Activated CD4-positive, alpha-beta T cell treated with anti-CD3 and anti-CD28 coated beads, Interleukin-2, amount 10 ng/mL, durations not matched to agents 7 days and 5 days (primary cell): ENCODE results near the gene C10orf95. TPM values are rescaled to one million over a fixed set of nuclear protein-coding genes. Genes with fewer than 3 reads are reported as not detected.
"Not testable (repeated sequence)": the region's sequence is repeated elsewhere in the genome, so short reads cannot be mapped to it uniquely, and the experiment has no call there.

Experiments
- CTCF ChIA-PET: fragments of 350-600 bp; sonication (Branson Sonifier 250); formaldehyde crosslinking; loops from one replicate; lab custom pipeline; 2021; ENCODE audit warnings: antibody characterized with exemption; lab: Charles Lee
- POLR2A ChIA-PET: fragments of 350-600 bp; sonication (Branson Sonifier 250); formaldehyde crosslinking; loops from one replicate; lab custom pipeline; 2021; ENCODE audit warnings: antibody characterized with exemption; lab: Charles Lee
- DNase-seq: peaks from one replicate; pipeline ENCODE4 v3.0.0-alpha.2; 2020
- H3K27ac Mint-ChIP-seq: one replicate; pipeline ENCODE4 v1.8.0; 2021; ENCODE audit warnings: mild to moderate bottlenecking, moderate library complexity, mixed read lengths
- H3K27me3 Mint-ChIP-seq: one replicate; pipeline ENCODE4 v1.8.0; 2021; ENCODE audit warnings: mixed read lengths
- H3K36me3 Mint-ChIP-seq: one replicate; pipeline ENCODE4 v1.8.0; 2021; ENCODE audit warnings: low read depth, mixed read lengths
- H3K4me1 Mint-ChIP-seq: one replicate; pipeline ENCODE4 v1.8.0; 2021; ENCODE audit warnings: mixed read lengths
- H3K4me3 Mint-ChIP-seq: one replicate; pipeline ENCODE4 v1.8.0; 2021; ENCODE audit warnings: mild to moderate bottlenecking, moderate library complexity, mixed read lengths
- H3K9me3 Mint-ChIP-seq: one replicate; pipeline ENCODE4 v1.8.0; 2021; ENCODE audit warnings: mixed read lengths
- total RNA-seq, 2 experiments: library from RNA; stranded (reverse); gene quantifications; one replicate each; pipeline ENCODE4 v1.2.3, GENCODE V29; 2021

Gene C10orf95
- total RNA-seq, 2 experiments from 2014 or later, result 0.17 TPM; not detected in 1

DNA sequence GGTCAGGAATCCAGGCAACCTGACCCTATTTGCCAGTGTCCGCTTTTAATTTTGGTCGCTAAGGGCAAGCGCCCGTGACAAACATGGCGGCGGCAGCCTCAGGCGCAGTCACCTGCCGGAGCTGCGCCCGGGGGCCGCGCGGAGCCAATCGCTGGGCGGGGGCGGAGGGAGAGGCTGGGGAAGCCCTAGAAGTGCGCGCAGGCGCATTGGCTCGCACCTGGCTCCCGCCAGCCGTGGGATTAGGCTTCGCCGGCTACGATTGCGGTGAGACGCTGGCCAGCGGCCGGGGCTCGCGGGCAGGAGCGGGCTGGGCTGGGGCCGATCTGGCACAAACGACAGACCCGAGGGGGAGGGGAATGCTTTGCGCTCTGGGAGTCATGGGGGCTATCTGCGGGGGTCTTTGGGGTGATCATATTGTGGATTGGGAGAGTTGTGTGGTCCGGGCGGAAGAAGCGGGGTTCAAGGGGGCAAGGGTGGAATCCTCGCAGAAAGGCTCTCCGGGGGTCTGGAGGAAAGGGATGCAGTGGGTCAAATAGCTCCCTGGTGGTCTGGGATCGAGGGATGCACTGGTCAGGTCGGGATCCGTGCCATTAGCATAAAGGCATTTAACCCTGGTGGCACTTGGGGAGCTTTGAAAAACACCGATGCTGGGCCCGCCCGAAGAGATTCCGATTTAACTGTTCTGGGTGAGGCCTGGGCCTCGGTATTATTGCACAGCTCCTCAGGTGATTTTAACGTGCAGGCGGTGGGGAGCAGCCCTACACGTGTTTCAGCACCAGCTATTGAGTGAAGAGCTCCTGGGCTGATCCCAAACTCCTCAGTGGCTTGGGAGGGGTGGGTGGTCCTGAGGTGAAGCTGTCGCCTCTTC is 10.1 kb upstream of the C10orf95 start:
- Mint-ChIP-seq H3K4me3 (peak overlapping the region; percentile 85), H3K27me3 (no peaks in the 10 kb centered on the region), H3K9me3 (no peaks in the 10 kb centered on the region), H3K27ac (peak overlapping the region; percentile 85), H3K36me3 (peaks cover 2% of the 10 kb centered on the region), H3K4me1 (peaks cover 31% of the 10 kb centered on the region)
- DNase-seq, result peak; percentile 92
- CTCF ChIA-PET, result interaction anchor here (0.6 to 5.0 kb wide), 14 partner anchors 10 to 645 kb away, joined by 3 to 37 read pairs (median 4); partner anchors contain the start of genes C10orf95 and SUFU
- POLR2A ChIA-PET, result interaction anchor here (0.6 to 1.2 kb wide), 3 partner anchors 11 to 29 kb away, joined by 3 to 8 read pairs (median 3); partner anchors contain the start of gene CUEDC2

- ChIA-PET POLR2A (no interaction called here), CTCF (interaction anchor here (0.6 to 5.0 kb wide), 8 partner anchors 9 to 123 kb away, joined by 3 to 37 read pairs (median 6); partner anchors contain the start of genes C10orf95 and SUFU)
- Mint-ChIP-seq H3K36me3 (peaks cover 2% of the 10 kb centered on the region), H3K4me1 (peaks cover 31% of the 10 kb centered on the region), H3K27ac (peak overlapping the region; percentile 85), H3K27me3 (no peaks in the 10 kb centered on the region), H3K4me3 (peak overlapping the region; percentile 85), H3K9me3 (no peaks in the 10 kb centered on the region)
- DNase-seq, result no peak
Observed at GRCh38 chr10:102460836-102461186, 9.5 kb upstream of the C10orf95 start.

DNA sequence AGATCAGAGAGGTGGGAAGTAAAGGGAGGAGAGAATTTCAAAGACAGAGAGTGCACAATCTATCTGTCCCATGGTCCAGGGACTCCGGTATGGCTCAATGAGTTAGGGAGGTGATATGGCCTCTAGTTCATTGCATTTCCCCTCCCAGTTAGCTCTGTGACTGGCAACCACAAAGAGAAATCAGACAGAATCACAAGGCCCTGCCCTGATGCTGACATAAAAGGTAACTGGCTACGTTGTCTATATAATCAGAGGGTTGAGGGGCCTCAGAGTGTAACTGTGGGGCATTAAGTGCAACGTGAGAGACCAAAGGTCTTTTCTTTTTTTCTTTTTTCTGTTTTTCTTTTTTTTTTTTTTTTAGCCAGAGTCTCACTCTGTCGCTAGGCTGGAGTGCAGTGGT is 7.3 kb upstream of the C10orf95 start:
- ChIA-PET POLR2A (interaction anchor here (0.6 kb wide), 1 partner anchor 10 kb away, joined by 4 read pairs; no protein-coding TSS in a partner anchor), CTCF (interaction anchor here (1.0 to 1.3 kb wide), 2 partner anchors 55 to 227 kb away, joined by 3 to 5 read pairs; no protein-coding TSS in a partner anchor)
- peaks cover 43% of the 10 kb centered on the region for H3K4me1 Mint-ChIP-seq
- no peak overlapping the region for H3K4me3 Mint-ChIP-seq
- no peak overlapping the region for H3K27ac Mint-ChIP-seq
- H3K36me3 Mint-ChIP-seq, result peaks cover 3% of the 10 kb centered on the region
- DNase-seq, result no peak
- no peaks in the 10 kb centered on the region for H3K27me3 Mint-ChIP-seq
- no peaks in the 10 kb centered on the region for H3K9me3 Mint-ChIP-seq

GRCh38 chr10:102457591-102458150 is 6.3 kb upstream of the C10orf95 start:
- ChIA-PET POLR2A (interaction anchor here (0.7 kb wide), 1 partner anchor 64 kb away, joined by 3 read pairs; no protein-coding TSS in a partner anchor), CTCF (interaction anchor here (0.8 to 1.3 kb wide), 3 partner anchors 35 to 226 kb away, joined by 3 to 5 read pairs (median 3); no protein-coding TSS in a partner anchor)
- H3K27ac Mint-ChIP-seq, result no peak overlapping the region
- H3K4me1 Mint-ChIP-seq, result peaks cover 46% of the 10 kb centered on the region
- no peaks in the 10 kb centered on the region for H3K27me3 Mint-ChIP-seq
- no peaks in the 10 kb centered on the region for H3K9me3 Mint-ChIP-seq
- H3K36me3 Mint-ChIP-seq, result peaks cover 8% of the 10 kb centered on the region
- DNase-seq, result no peak
- H3K4me3 Mint-ChIP-seq, result no peak overlapping the region

GRCh38 chr10:102455893-102456471 is 4.6 kb upstream of the C10orf95 start:
- CTCF ChIA-PET, result interaction anchor here (0.6 to 1.3 kb wide), 2 partner anchors 65 to 84 kb away, joined by 3 to 4 read pairs; no protein-coding TSS in a partner anchor
- no peak for DNase-seq
- Mint-ChIP-seq H3K36me3 (peaks cover 15% of the 10 kb centered on the region), H3K27ac (peak overlapping the region; percentile 41), H3K4me3 (no peak overlapping the region), H3K27me3 (no peaks in the 10 kb centered on the region), H3K9me3 (no peaks in the 10 kb centered on the region), H3K4me1 (peaks cover 41% of the 10 kb centered on the region)
- POLR2A ChIA-PET, result no interaction called here

GRCh38 chr10:102454662-102455487 is 3.5 kb upstream of the C10orf95 start:
- H3K4me3 Mint-ChIP-seq, H3K27ac Mint-ChIP-seq, CTCF ChIA-PET, H3K9me3 Mint-ChIP-seq, DNase-seq, POLR2A ChIA-PET, H3K27me3 Mint-ChIP-seq: not testable (repeated sequence)
- Mint-ChIP-seq H3K36me3 (peaks cover 15% of the 10 kb centered on the region), H3K4me1 (peaks cover 33% of the 10 kb centered on the region)

GRCh38 chr10:102453502-102453901 is 2.2 kb upstream of the C10orf95 start:
- peaks cover 15% of the 10 kb centered on the region for H3K36me3 Mint-ChIP-seq
- H3K27ac Mint-ChIP-seq, result no peak overlapping the region
- H3K27me3 Mint-ChIP-seq, result no peaks in the 10 kb centered on the region
- DNase-seq, result no peak
- H3K4me3 Mint-ChIP-seq, result no peak overlapping the region
- POLR2A ChIA-PET, result no interaction called here
- no peaks in the 10 kb centered on the region for H3K9me3 Mint-ChIP-seq
- H3K4me1 Mint-ChIP-seq, result peaks cover 42% of the 10 kb centered on the region
- CTCF ChIA-PET, result interaction anchor here (0.6 to 4.8 kb wide), 11 partner anchors 9 to 243 kb away, joined by 3 to 37 read pairs (median 4); partner anchors contain the start of genes ACTR1A and CUEDC2

DNA sequence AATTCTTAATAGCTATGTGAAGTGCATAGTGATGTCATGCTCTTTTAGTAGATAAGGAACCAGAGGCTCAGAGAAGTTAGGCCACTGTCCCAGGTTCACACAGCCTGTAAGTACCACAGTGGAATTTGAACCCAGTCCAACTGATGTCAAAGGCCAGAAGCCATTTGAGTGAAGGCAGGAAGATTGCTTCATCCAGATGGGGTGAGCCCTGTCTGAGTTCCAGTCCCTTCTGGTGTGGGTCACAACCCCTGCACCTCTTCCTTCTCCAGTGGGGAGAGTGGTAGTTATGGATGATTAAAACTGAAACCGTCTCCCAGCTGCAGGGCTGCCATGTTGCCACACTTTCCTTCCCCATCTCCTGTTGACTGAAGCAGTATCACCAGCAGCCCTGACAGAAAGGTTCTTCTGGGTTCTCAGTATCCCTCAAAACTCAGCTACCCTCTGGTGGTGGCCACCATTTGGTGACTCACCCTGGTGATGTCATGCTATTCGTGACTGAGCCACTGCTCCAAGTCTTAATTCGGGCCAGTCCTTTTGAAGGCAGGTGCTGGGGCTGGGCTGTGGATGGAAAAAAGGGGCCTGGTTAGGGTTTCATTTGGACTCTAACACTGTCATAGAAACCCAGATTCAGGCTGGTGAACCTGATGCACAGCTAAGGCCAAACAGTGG is 1.5 kb upstream of the C10orf95 start:
- ChIA-PET POLR2A (no interaction called here), CTCF (interaction anchor here (0.6 to 4.8 kb wide), 16 partner anchors 9 to 1093 kb away, joined by 3 to 37 read pairs (median 4); partner anchors contain the start of genes ACTR1A, CUEDC2 and TRIM8)
- Mint-ChIP-seq H3K27me3 (no peaks in the 10 kb centered on the region), H3K27ac (peak overlapping the region; percentile 79), H3K9me3 (no peaks in the 10 kb centered on the region), H3K4me1 (peaks cover 44% of the 10 kb centered on the region), H3K36me3 (peaks cover 15% of the 10 kb centered on the region), H3K4me3 (peak overlapping the region; percentile 39)
- peak; percentile 56 for DNase-seq

DNA sequence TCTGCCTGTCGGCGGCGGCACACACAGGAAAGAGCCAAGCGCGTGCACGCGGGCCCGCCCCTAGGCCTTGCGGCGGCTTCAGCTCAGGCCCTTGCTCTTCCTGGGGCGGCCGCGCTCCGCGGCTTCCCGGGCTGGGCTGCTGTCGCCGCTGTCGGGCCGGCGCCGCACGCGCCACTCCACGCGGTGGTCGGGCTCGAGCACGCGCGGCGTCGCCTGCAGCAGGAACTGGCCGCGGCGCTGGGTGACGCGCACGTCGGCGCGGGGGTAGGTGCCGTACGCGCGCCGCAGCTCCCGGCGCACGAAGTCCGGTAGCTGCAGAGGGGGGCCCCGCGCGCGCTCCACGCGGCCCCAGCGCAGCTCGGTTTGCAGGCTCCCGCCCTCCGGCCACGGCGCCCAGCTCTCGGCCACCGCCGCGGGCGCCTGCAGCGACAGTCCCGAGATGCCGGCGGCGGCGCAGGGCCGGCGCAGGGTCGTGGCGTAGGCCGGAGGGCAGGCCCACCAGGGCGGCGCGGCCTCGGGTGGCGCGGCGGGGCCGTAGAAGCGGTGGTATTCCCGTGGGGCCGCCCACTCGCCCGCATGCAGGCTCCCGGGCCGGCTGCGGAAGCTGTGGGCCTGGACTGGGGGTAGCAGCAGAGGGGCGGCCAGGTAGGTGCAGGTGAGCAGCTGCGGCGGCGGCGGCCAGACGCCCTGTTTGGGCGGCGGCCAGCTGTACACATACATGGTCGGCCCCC is 804 bp downstream of the C10orf95 start:
- CTCF ChIA-PET, result interaction anchor here (0.7 to 4.8 kb wide), 22 partner anchors 8 to 223 kb away, joined by 3 to 37 read pairs (median 4); partner anchors contain the start of genes ACTR1A and SUFU
- peak; percentile 89 for DNase-seq
- H3K27ac Mint-ChIP-seq, result peak overlapping the region; percentile 94
- H3K36me3 Mint-ChIP-seq, result peaks cover 15% of the 10 kb centered on the region
- no peaks in the 10 kb centered on the region for H3K9me3 Mint-ChIP-seq
- H3K27me3 Mint-ChIP-seq, result no peaks in the 10 kb centered on the region
- peaks cover 46% of the 10 kb centered on the region for H3K4me1 Mint-ChIP-seq
- POLR2A ChIA-PET, result interaction anchor here (1.0 to 1.2 kb wide), 3 partner anchors 11 to 55 kb away, joined by 3 to 8 read pairs (median 5); partner anchors contain the start of genes CUEDC2 and NFKB2
- peak overlapping the region; percentile 86 for H3K4me3 Mint-ChIP-seq

GRCh38 chr10:102450124-102450373 is 1.3 kb downstream of the C10orf95 start:
- DNase-seq, result no peak
- ChIA-PET CTCF (interaction anchor here (0.7 to 4.8 kb wide), 12 partner anchors 8 to 223 kb away, joined by 3 to 37 read pairs (median 5); partner anchors contain the start of genes ACTR1A and SUFU), POLR2A (interaction anchor here (1.0 to 1.2 kb wide), 3 partner anchors 12 to 54 kb away, joined by 3 to 8 read pairs (median 5); partner anchors contain the start of genes CUEDC2 and NFKB2)
- H3K36me3 Mint-ChIP-seq, result peaks cover 15% of the 10 kb centered on the region
- no peaks in the 10 kb centered on the region for H3K27me3 Mint-ChIP-seq
- H3K27ac Mint-ChIP-seq, result peak overlapping the region; percentile 94
- peak overlapping the region; percentile 86 for H3K4me3 Mint-ChIP-seq
- H3K4me1 Mint-ChIP-seq, result peaks cover 42% of the 10 kb centered on the region
- no peaks in the 10 kb centered on the region for H3K9me3 Mint-ChIP-seq
